SJSA1 (cell line): ENCODE data around the gene ABHD16B. TPM values are rescaled to one million over a fixed set of nuclear protein-coding genes. Genes with fewer than 3 reads are reported as not detected.
"Not testable (repeated sequence)": the region's sequence is repeated elsewhere in the genome, so short reads cannot be mapped to it uniquely, and the experiment has no call there.

ENCODE experiments used
- DNase-seq, 2 experiments: peaks; one replicate each; pipeline ENCODE4 v3.0.0-alpha.2; 2015 to 2020; ENCODE audit warnings: low spot score in 2 of 2, low read depth in 1 of 2
- H3K27ac ChIP-seq: fragments of 250-450 bp; sonication (Bioruptor Pico); 2 replicates; pipeline ENCODE4 v1.5.1; 2020; ENCODE audit warnings: mild to moderate bottlenecking, moderate library complexity
- H3K27me3 ChIP-seq: fragments of 250-450 bp; sonication (Bioruptor Pico); replicated peaks from 2 replicates; pipeline ENCODE4 v1.5.1; 2020; ENCODE audit warnings: mild to moderate bottlenecking, moderate library complexity
- H3K36me3 ChIP-seq: fragments of 250-450 bp; sonication (Bioruptor Pico); 2 replicates; pipeline ENCODE4 v1.5.1; 2020; ENCODE audit warnings: mild to moderate bottlenecking
- H3K4me1 ChIP-seq: fragments of 250-450 bp; sonication (Bioruptor Pico); replicated peaks from 2 replicates; pipeline ENCODE4 v1.6.1; 2021; ENCODE audit warnings: mild to moderate bottlenecking
- H3K4me3 ChIP-seq: fragments of 250-450 bp; sonication (Bioruptor Pico); 2 replicates; pipeline ENCODE4 v1.5.1; 2020; ENCODE audit warnings: mild to moderate bottlenecking
- H3K9me3 ChIP-seq: fragments of 250-450 bp; sonication (Bioruptor Pico); replicated peaks from 2 replicates; pipeline ENCODE4 v1.5.1; 2020; ENCODE audit warnings: mild to moderate bottlenecking
- total RNA-seq: library from RNA; depleted of rRNA; stranded (reverse); fragments of >200 nt; shearing (Covaris generic); gene quantifications from 2 replicates; pipeline ENCODE4 v1.2.3, GENCODE V29; 2014

ABHD16B gene
- total RNA-seq, 1 experiment from 2014 or later, result not detected

DNA sequence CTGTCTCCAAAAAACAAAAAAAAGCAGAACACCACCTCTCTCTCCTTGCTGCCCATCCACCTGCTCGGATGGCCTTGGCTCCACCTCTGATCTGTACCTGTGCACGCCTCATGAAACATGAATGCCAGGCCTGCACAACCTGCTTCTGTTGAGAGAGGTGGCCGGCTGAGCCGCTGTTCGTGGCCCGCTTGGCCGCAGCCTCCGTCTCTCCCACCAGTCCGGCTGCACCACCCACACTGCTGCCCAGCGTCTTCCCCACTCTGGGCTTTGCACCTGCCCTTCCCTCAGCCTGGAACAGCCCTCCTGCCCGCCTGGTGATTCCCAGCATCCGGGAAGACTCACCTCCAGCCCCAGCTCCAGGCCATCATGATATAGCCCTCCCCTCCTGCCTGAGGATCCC is 18.1 kb upstream of the ABHD16B start:
- no peak overlapping the region for H3K4me3 ChIP-seq
- no peaks in the 10 kb centered on the region for H3K9me3 ChIP-seq
- 0 out of 2 replicates have a peak, but pooled peaks cover 4% of the 10 kb centered on the region for H3K27me3 ChIP-seq
- H3K27ac ChIP-seq, result no peak overlapping the region
- no peaks in the 10 kb centered on the region for H3K36me3 ChIP-seq
- DNase-seq, result no peak
- peaks cover 13% of the 10 kb centered on the region for H3K4me1 ChIP-seq

DNA sequence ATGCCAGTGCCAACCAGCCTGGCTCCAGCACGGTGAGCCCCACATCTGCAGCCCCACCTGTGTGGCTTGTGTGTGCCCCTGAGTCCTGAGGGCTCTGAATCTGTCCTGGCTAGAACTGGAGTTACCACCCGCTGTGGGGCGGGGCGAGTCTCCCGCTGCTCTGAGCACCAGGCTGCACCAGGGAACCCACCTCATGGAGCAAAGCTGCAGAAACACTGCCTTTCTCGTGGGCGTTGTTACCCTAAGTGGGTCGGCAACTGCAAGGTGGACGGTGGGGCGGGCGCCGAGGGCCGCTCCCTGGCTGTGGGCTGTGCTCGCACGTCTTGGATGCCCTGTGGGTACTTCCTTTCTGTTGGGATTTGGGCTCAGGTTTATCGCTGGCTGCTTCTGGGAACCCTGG is 17.5 kb upstream of the ABHD16B start:
- Histone ChIP-seq H3K36me3 (no peaks in the 10 kb centered on the region), H3K27me3 (0 out of 2 replicates have a peak, but pooled peaks cover 4% of the 10 kb centered on the region), H3K27ac (no peak overlapping the region), H3K4me1 (peaks cover 13% of the 10 kb centered on the region), H3K4me3 (no peak overlapping the region), H3K9me3 (no peaks in the 10 kb centered on the region)
- no peak for DNase-seq

DNA sequence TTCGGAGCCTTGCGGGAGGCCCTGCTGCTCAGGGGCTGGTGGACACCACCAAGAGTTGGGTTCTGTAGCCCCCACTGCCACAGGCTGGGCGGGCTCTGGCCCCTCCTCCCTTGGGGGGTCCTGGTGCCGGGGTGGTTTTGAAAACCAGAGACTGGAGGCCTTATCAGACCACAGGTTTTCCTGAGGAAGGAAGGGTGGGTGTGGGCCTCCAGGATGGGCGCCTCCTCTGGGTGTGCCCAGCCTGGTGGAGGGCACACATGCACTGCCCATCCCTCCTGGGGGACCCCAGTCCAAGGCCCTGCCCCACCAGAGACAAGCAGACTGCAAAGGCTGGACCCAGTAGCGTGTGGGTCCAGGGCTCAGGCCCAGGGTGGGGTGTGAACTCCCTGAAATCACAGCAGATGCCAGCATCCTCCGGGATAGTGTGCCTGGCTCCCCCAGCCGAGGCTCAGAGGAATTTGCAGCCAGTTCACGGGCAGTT is 16.7 kb upstream of the ABHD16B start:
- DNase-seq, result no peak
- Histone ChIP-seq H3K36me3 (no peaks in the 10 kb centered on the region), H3K4me3 (no peak overlapping the region), H3K27ac (no peak overlapping the region), H3K27me3 (0 out of 2 replicates have a peak, but pooled peaks cover 4% of the 10 kb centered on the region), H3K9me3 (no peaks in the 10 kb centered on the region), H3K4me1 (peaks cover 13% of the 10 kb centered on the region)

DNA sequence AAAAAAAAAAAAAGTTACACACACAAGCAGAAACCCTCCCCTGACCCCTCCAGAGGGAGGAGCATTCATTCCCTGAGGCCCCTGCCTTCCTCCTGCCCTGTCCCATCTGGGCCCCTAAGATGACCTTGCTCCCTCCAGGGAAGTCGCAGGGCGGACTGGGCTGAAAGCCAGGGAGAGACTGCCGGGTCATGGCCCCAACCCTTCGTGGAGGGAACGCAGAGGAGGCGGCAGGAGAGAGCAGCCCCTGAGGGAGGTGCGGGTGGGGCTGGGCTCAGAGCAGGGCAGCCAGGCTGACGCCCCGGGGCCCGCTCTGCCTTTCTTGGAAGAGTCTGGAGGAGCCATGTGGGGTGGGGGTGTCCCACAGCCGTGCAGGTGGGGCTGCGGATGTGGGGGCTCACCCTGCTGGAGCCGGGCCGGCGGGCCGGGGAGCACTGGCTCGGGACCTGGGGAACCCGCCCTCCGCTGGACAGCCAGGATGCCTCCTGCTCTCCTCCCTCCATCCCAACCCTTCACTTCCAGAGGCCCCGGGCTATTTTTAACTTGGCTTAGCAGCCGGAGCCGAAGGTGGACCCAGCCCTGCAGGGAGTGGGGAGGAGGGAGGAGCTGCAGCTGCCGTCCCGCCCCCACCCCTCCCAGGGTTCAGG is 15.0 kb upstream of the ABHD16B start:
- no peak overlapping the region for H3K27ac ChIP-seq
- H3K27me3 ChIP-seq, result 0 out of 2 replicates have a peak, but pooled peaks cover 4% of the 10 kb centered on the region
- no peaks in the 10 kb centered on the region for H3K9me3 ChIP-seq
- no peak for DNase-seq
- no peaks in the 10 kb centered on the region for H3K36me3 ChIP-seq
- H3K4me3 ChIP-seq, result no peak overlapping the region
- H3K4me1 ChIP-seq, result peaks cover 13% of the 10 kb centered on the region

DNA sequence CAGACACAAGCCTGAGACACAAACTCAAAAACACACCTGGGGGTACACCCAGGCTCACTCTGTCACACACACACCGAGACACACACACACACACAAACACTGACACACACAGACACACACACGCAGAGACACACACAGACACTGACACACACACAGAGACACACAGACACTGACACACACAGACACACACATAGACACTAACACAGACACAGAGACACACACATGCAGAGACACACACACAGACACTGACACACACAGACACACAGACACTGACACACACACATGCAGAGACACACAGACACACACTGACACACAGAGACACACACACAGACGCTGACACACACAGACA is 14.4 kb upstream of the ABHD16B start:
- Histone ChIP-seq H3K9me3 (no peaks in the 10 kb centered on the region), H3K36me3 (no peaks in the 10 kb centered on the region), H3K27me3 (0 out of 2 replicates have a peak, but pooled peaks cover 4% of the 10 kb centered on the region), H3K4me1 (peaks cover 13% of the 10 kb centered on the region), H3K4me3 (no peak overlapping the region), H3K27ac (no peak overlapping the region)
- DNase-seq, result no peak

GRCh38 chr20:63847237-63848002 is 13.9 kb upstream of the ABHD16B start:
- no peak for DNase-seq
- Histone ChIP-seq H3K36me3 (no peaks in the 10 kb centered on the region), H3K4me1 (peaks cover 13% of the 10 kb centered on the region), H3K27me3 (0 out of 2 replicates have a peak, but pooled peaks cover 4% of the 10 kb centered on the region), H3K4me3 (no peak overlapping the region), H3K9me3 (no peaks in the 10 kb centered on the region), H3K27ac (no peak overlapping the region)

DNA sequence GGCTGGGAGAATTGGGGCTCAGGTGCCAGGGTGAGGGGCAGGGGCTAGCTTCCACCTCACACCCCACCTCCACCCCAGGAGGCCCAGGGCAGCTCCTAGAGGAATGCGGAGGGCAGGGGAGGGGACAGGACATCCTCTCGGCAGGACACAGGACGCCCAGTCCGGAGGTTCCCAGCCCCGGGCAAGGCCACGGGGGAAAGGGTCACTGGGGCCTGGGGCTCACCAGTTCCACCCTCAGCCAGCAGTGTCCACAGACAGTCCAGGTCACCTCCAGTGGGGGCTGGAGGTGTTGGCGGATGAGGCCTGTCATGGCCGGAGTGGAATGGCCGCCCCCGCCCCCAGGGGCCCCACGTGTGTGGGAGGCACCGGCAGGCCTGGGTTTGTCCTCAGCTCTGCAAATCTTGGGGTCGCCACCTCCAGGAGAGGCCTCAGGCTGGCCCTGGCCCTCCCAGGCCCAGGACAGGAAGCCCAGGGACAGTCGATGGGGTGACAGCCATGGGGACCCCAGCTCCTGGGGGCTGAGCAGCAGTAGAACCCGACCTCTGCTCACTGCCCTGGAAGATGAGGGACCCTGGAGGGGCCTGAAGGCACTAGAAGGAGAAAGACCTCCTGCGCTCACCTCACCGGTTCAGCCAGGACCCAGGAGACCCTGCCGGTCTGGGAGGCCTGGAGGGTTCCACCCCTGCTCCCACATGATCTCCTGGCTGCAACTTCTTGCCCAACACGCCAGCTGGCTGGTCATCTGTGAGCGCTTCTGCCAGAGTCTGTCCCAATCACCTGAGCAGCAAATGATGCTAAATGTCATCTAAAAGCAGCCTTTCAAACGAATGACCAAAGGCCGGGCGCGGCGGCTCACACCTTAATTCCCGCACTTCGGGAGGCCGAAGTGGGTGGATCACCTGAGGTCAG is 13.0 kb upstream of the ABHD16B start:
- Histone ChIP-seq H3K27ac (no peak overlapping the region), H3K27me3 (0 out of 2 replicates have a peak, but pooled peaks cover 4% of the 10 kb centered on the region), H3K4me3 (no peak overlapping the region), H3K36me3 (no peaks in the 10 kb centered on the region), H3K9me3 (no peaks in the 10 kb centered on the region), H3K4me1 (peaks cover 13% of the 10 kb centered on the region)
- no peak for DNase-seq

GRCh38 chr20:63850689-63851547 is 10.4 kb upstream of the ABHD16B start:
- H3K4me3 ChIP-seq, result no peak overlapping the region

GRCh38 chr20:63851548-63851943 is 9.8 kb upstream of the ABHD16B start:
- not testable (repeated sequence) for H3K4me3 ChIP-seq, H3K27ac ChIP-seq, H3K27me3 ChIP-seq, H3K36me3 ChIP-seq, H3K9me3 ChIP-seq, DNase-seq
- peaks cover 25% of the 10 kb centered on the region for H3K4me1 ChIP-seq

More at GRCh38 chr20:63850689-63851547, 10.4 kb upstream of the ABHD16B start:
- Histone ChIP-seq H3K27me3 (no peaks in the 10 kb centered on the region), H3K4me1 (peaks cover 30% of the 10 kb centered on the region), H3K9me3 (no peaks in the 10 kb centered on the region), H3K36me3 (no peaks in the 10 kb centered on the region), H3K27ac (no peak overlapping the region)
- DNase-seq, result no peak

DNA sequence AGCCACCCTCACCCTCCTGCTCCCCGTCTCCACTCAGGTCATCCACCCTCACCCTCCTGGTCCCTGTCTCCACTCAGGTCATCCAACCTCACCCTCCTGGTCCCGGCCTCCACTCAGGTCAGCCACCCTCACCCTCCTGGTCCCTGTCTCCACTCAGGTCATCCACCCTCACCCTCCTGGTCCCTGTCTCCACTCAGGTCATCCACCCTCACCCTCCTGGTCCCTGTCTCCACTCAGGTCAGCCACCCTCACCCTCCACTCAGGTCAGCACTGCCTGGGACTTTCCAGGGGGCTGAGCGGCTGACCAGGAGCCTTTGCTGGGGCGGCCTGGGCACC is 7.6 kb upstream of the ABHD16B start:
- H3K4me1 ChIP-seq, result peaks cover 18% of the 10 kb centered on the region

DNA sequence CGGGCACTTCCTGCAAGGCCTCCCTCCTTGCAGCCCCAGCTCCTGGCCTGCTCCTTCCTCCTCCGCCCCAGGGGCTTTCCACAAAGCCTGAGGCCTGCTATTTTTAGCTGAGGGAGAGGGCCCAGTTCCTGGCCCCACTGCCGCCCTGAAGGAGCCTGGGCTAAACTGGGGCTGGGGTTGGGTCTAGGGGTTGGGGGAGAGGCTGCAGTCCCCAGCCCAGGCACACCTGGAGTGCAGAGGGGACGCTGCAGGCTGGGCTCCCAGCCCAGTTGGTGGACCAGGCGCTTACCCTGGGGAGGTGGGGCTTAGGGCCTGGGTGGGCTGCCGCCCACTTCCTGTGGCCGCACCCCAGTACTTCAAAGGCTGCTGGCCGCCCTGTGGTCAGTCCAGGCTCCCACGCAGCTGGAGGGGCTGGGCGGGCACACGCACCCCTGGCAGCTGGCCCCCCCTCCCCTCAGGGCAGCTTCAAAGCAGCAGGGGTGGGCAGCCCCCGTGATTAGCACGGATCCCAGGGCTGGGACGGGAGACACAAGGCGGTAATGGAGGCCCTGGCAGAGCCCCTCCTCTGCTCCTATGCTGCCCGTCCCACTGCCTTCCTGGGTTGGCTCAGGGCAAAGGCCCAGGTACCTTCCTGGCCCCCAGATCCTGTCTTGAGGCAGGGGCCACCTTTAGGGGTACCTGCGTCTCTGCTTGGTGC is 7.1 kb upstream of the ABHD16B start:
- peak; percentile 59 to 68 for DNase-seq
- Histone ChIP-seq H3K36me3 (no peaks in the 10 kb centered on the region), H3K27ac (peak overlapping the region; percentile 62), H3K27me3 (no peaks in the 10 kb centered on the region), H3K4me1 (peaks cover 18% of the 10 kb centered on the region), H3K9me3 (no peaks in the 10 kb centered on the region), H3K4me3 (no peak overlapping the region)

More for the DNA sequence above, 7.6 kb upstream of the ABHD16B start:
- not testable (repeated sequence) for H3K9me3 ChIP-seq, H3K27me3 ChIP-seq, DNase-seq, H3K4me3 ChIP-seq, H3K36me3 ChIP-seq
- peak overlapping the region; percentile 62 for H3K27ac ChIP-seq

DNA sequence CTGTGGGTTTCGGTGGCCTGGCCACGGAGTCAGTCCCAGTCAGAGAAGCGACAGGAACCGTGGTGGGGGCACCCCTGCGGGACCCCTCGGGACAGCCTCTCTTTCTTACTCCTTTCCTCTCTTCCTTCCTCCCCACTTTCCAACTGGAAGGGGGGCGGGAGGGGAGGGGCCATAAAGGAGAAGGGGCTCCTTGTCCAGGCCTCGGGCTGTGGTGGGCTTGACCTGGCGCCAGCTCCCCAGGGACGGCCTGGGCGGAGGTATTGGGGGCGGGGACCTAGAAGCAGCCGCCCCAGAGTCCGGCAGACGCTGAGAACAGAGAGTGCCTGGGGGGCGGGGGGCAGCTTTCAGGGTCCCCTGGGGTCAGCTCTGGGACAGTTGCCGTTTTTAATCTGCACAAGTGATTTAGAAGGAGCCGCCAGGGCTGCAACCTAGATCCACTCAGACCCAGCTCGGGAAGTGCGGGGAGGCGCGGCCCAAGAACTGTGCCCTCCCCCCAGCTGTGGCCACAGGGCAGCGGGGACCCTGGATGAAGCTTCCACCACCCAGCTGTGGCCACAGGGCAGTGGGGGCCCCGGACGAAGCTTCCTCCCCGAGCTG is 6.4 kb upstream of the ABHD16B start:
- Histone ChIP-seq H3K27ac (peak overlapping the region; percentile 62; the same call in 1 of the 2 replicates), H3K4me3 (no peak overlapping the region), H3K27me3 (no peaks in the 10 kb centered on the region), H3K36me3 (no peaks in the 10 kb centered on the region), H3K9me3 (no peaks in the 10 kb centered on the region), H3K4me1 (peaks cover 18% of the 10 kb centered on the region)
- no peak for DNase-seq
